ENCODE measurements around the gene DCDC2B. TPM values are rescaled to one million over a fixed set of nuclear protein-coding genes. Genes with fewer than 3 reads are reported as not detected.

DCDC2B gene
- total and polyA plus RNA-seq, 2 of the 13 experiments (the other 11 are each of a cell fraction or from before 2014, with no cell fraction given): not detected

DNA sequence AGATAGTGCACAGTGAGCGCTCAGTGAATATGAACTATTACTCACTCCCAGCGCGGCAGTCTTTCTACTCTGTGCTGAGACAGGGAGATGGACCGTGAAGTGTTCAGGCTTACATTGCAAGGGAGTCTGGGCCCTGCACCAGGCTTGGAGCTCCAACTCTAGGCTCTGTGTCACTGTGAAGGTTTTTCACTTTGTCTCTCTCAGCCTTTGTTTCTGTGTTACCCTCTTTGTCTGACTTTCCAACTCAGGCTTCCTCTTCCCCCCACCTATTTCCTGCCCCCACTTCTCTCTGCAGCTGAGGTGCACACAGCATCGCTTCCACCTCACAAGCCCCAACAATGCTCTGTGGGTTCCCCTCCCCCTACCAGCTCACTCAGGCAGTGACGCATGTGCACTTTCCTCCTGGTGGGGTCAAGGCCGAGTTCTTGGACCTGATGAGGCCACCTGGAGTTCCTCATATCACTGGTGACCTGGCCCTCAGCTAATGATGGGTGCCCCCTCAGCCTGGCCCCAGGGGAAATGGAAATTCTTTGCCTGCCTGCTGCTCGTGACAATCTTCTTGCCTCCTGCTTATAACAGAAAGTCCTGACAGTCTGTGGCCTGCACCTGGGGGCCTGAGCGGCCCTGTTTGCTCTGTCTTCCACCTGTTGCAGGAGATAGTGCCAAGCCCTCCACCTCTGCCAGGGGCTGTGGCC, 41.1 kb downstream of the DCDC2B start (continued):
- TF ChIP-seq, protein P1, sequence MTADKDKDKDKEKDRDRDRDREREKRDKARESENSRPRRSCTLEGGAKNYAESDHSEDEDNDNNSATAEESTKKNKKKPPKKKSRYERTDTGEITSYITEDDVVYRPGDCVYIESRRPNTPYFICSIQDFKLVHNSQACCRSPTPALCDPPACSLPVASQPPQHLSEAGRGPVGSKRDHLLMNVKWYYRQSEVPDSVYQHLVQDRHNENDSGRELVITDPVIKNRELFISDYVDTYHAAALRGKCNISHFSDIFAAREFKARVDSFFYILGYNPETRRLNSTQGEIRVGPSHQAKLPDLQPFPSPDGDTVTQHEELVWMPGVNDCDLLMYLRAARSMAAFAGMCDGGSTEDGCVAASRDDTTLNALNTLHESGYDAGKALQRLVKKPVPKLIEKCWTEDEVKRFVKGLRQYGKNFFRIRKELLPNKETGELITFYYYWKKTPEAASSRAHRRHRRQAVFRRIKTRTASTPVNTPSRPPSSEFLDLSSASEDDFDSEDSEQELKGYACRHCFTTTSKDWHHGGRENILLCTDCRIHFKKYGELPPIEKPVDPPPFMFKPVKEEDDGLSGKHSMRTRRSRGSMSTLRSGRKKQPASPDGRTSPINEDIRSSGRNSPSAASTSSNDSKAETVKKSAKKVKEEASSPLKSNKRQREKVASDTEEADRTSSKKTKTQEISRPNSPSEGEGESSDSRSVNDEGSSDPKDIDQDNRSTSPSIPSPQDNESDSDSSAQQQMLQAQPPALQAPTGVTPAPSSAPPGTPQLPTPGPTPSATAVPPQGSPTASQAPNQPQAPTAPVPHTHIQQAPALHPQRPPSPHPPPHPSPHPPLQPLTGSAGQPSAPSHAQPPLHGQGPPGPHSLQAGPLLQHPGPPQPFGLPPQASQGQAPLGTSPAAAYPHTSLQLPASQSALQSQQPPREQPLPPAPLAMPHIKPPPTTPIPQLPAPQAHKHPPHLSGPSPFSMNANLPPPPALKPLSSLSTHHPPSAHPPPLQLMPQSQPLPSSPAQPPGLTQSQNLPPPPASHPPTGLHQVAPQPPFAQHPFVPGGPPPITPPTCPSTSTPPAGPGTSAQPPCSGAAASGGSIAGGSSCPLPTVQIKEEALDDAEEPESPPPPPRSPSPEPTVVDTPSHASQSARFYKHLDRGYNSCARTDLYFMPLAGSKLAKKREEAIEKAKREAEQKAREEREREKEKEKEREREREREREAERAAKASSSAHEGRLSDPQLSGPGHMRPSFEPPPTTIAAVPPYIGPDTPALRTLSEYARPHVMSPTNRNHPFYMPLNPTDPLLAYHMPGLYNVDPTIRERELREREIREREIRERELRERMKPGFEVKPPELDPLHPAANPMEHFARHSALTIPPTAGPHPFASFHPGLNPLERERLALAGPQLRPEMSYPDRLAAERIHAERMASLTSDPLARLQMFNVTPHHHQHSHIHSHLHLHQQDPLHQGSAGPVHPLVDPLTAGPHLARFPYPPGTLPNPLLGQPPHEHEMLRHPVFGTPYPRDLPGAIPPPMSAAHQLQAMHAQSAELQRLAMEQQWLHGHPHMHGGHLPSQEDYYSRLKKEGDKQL (CRISPR knock-in tag; IDR thresholded peaks at IDR 0.05; ENCODE audit: low read depth): peak; percentile 73; the same call in 1 of the 2 replicates
- TF ChIP-seq, protein P2, sequence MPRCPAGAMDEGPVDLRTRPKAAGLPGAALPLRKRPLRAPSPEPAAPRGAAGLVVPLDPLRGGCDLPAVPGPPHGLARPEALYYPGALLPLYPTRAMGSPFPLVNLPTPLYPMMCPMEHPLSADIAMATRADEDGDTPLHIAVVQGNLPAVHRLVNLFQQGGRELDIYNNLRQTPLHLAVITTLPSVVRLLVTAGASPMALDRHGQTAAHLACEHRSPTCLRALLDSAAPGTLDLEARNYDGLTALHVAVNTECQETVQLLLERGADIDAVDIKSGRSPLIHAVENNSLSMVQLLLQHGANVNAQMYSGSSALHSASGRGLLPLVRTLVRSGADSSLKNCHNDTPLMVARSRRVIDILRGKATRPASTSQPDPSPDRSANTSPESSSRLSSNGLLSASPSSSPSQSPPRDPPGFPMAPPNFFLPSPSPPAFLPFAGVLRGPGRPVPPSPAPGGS (CRISPR knock-in tag; IDR thresholded peaks at IDR 0.05): peak; percentile 42; the same call in 1 of the 2 replicates
- peak; percentile 49 to 82; a peak in 3 of 4 replicates for TF ChIP-seq EP300 (IDR thresholded peaks at IDR 0.05; ENCODE audit: low read depth in 2 of 2, low read length in 2 of 2)
- TF ChIP-seq EP300 (CRISPR knock-in tag; IDR thresholded peaks at IDR 0.05; ENCODE audit: borderline replicate concordance): peak; percentile 71; the same call in 1 of the 2 replicates
- TF ChIP-seq, protein P3, sequence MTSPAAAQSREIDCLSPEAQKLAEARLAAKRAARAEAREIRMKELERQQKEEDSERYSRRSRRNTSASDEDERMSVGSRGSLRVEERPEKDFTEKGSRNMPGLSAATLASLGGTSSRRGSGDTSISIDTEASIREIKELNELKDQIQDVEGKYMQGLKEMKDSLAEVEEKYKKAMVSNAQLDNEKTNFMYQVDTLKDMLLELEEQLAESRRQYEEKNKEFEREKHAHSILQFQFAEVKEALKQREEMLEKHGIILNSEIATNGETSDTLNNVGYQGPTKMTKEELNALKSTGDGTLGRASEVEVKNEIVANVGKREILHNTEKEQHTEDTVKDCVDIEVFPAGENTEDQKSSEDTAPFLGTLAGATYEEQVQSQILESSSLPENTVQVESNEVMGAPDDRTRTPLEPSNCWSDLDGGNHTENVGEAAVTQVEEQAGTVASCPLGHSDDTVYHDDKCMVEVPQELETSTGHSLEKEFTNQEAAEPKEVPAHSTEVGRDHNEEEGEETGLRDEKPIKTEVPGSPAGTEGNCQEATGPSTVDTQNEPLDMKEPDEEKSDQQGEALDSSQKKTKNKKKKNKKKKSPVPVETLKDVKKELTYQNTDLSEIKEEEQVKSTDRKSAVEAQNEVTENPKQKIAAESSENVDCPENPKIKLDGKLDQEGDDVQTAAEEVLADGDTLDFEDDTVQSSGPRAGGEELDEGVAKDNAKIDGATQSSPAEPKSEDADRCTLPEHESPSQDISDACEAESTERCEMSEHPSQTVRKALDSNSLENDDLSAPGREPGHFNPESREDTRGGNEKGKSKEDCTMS (CRISPR knock-in tag; conservative IDR thresholded peaks at IDR 0.05): no peak
- TF ChIP-seq, protein P4, sequence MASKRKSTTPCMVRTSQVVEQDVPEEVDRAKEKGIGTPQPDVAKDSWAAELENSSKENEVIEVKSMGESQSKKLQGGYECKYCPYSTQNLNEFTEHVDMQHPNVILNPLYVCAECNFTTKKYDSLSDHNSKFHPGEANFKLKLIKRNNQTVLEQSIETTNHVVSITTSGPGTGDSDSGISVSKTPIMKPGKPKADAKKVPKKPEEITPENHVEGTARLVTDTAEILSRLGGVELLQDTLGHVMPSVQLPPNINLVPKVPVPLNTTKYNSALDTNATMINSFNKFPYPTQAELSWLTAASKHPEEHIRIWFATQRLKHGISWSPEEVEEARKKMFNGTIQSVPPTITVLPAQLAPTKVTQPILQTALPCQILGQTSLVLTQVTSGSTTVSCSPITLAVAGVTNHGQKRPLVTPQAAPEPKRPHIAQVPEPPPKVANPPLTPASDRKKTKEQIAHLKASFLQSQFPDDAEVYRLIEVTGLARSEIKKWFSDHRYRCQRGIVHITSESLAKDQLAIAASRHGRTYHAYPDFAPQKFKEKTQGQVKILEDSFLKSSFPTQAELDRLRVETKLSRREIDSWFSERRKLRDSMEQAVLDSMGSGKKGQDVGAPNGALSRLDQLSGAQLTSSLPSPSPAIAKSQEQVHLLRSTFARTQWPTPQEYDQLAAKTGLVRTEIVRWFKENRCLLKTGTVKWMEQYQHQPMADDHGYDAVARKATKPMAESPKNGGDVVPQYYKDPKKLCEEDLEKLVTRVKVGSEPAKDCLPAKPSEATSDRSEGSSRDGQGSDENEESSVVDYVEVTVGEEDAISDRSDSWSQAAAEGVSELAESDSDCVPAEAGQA (IDR thresholded peaks at IDR 0.05; ENCODE audit: low read depth): peak; percentile 82
- TF ChIP-seq, protein P4 (CRISPR knock-in tag; IDR thresholded peaks at IDR 0.05; ENCODE audit: borderline replicate concordance): no peak
- peak; percentile 79; the same call in 1 of the 2 replicates for TF ChIP-seq ZNF547 (CRISPR knock-in tag; IDR thresholded peaks at IDR 0.05)
- TF ChIP-seq SNAI1 (CRISPR knock-in tag; IDR thresholded peaks at IDR 0.05; ENCODE audit: borderline replicate concordance): no peak
- peak; percentile 61 for TF ChIP-seq ZFY (CRISPR knock-in tag; IDR thresholded peaks at IDR 0.05)
